GM06990 (cell line): Measurements from ENCODE around the gene ASPSCR1.
"Not testable (repeated sequence)": the region's sequence is repeated elsewhere in the genome, so short reads cannot be mapped to it uniquely, and the experiment has no call there.

Source experiments
- DNase-seq: peaks from one replicate; pipeline ENCODE4 v3.0.0-alpha.2; 2011; ENCODE audit not compliant: insufficient read length; ENCODE audit errors: extremely low read depth
- H3K27me3 ChIP-seq: replicated peaks from 2 replicates; pipeline ENCODE4 v1.6.0; 2011; ENCODE audit warnings: low read length; ENCODE audit not compliant: control insufficient read depth, insufficient read depth
- H3K36me3 ChIP-seq: 2 replicates; pipeline ENCODE4 v1.5.1; 2011; ENCODE audit warnings: low read length; ENCODE audit not compliant: control insufficient read depth, insufficient read depth
- H3K4me3 ChIP-seq: replicated peaks from 2 replicates; pipeline ENCODE4 v1.5.1; 2011; ENCODE audit warnings: low read depth, mild to moderate bottlenecking, control low read depth, low read length
- TF ChIP-seq, protein P1 (sequence below): IDR thresholded peaks from 2 replicates; pipeline ENCODE4 v1.5.1; 2011; ENCODE audit warnings: low read length, control low read depth, mild to moderate bottlenecking, inconsistent platforms; ENCODE audit not compliant: insufficient read depth, poor library complexity, severe bottlenecking

The ASPSCR1 gene

DNA sequence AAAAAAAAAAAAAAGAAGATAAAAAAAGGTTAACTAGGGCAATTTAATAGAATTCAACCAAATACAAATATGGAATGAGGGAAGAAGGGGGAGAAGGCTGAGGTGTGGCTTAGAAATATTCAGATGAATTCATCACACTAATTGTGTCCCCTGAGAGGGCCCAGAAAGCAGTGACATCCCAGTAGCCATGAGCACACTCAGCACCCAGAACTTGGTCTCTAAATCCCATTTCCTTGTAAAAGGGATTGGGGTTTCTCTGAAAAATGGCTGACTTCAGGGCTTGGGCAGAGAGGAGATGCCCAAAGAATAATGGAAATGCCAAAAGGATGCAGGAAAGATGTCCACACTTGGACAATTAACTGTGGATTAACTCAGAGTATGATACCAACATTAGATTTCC lies 4.0 kb upstream of the ASPSCR1 start:
- Histone ChIP-seq H3K4me3 (no peak overlapping the region), H3K36me3 (no peaks in the 10 kb centered on the region), H3K27me3 (no peaks in the 10 kb centered on the region)
- TF ChIP-seq, protein P1, sequence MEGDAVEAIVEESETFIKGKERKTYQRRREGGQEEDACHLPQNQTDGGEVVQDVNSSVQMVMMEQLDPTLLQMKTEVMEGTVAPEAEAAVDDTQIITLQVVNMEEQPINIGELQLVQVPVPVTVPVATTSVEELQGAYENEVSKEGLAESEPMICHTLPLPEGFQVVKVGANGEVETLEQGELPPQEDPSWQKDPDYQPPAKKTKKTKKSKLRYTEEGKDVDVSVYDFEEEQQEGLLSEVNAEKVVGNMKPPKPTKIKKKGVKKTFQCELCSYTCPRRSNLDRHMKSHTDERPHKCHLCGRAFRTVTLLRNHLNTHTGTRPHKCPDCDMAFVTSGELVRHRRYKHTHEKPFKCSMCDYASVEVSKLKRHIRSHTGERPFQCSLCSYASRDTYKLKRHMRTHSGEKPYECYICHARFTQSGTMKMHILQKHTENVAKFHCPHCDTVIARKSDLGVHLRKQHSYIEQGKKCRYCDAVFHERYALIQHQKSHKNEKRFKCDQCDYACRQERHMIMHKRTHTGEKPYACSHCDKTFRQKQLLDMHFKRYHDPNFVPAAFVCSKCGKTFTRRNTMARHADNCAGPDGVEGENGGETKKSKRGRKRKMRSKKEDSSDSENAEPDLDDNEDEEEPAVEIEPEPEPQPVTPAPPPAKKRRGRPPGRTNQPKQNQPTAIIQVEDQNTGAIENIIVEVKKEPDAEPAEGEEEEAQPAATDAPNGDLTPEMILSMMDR, result no peak
- no peak for DNase-seq

DNA sequence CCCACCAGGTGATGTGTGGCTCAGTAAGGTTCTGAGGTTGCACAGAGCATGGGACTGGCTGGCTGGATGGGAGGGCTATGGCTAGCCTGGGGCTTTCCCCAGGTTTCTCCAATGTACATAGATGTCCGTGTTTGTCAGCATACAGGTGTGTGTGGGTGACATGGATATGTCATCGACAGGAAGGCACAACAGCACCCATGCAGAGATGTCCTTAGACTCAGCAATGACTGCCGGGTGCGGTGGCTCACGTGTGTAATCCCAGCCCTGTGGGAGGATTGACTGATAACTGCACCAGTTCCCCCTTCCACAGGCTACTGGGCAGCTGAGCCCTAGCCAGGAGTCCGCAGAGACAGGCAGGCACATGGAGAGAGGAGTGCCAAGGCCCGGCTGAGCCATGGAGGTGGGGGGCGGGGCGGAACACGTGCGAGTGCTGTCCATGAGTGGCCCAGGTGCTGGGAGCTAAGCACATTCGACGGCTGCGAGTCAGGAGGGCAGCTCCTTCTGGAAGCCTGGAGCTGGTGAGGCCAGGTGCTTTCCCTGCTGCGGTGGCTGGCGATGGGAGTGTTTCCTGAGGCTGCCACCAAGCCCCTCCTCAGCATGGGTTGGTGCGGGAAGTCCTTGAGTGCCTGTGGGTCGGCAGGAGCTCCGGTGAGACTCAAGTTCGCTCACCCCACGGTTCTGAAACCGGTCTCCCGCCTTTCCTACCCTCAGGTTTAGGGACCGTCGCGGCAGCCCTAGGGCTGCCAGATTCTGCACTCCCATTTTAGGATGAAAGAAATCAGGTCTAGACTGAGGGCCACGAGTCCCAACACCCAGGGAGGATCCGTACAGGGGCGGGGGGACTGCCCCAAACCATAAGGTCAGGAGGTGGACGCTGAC lies 858 bp upstream of the ASPSCR1 start:
- peak; percentile 46 for DNase-seq
- TF ChIP-seq, protein P1, result no peak
- Histone ChIP-seq H3K4me3 (peak overlapping the region; percentile 85), H3K36me3 (no peaks in the 10 kb centered on the region; the same call in none of the 2 replicates), H3K27me3 (no peaks in the 10 kb centered on the region)

DNA sequence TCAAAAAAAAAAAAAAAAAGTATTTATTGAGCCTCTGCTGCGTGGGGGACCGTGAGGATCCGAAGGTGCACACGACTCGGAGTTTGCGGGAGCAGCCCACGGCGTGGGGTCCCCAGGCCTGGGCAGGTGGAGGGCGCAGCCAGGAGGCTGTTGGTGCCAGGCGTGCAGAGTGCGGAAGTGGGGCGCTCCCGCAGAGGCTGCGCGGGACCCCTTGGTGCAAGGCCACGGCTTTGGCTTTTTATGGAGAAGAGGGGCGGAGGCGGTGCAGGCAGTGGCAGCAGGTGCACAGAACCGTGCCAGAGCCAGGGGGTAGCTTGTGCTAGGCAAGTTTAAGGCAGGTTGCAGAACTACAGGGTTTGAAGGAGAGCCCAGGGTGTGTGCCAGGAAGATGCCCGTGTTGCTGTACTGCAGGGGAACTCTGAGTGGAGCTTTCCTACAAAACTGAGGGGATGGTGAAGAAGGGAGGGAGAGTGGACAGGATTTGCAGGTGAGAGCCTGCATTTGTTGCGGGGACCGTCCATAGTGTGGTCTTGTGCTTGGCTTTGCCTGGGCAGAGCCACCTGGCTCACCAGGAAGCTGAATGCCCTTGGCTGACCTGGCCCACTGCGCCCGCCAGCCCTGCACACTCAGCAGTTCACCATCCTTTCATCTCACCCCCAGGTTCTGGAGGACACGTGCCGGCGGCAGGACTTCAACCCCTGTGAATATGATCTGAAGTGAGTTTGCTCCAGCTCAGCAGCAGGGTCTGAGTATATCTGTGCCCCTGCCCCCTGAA lies 1.3 kb downstream of the ASPSCR1 start:
- Histone ChIP-seq H3K27me3 (no peaks in the 10 kb centered on the region), H3K36me3 (peaks cover 3% of the 10 kb centered on the region), H3K4me3 (peak overlapping the region; percentile 85)
- TF ChIP-seq, protein P1, result no peak
- DNase-seq, result no peak

DNA sequence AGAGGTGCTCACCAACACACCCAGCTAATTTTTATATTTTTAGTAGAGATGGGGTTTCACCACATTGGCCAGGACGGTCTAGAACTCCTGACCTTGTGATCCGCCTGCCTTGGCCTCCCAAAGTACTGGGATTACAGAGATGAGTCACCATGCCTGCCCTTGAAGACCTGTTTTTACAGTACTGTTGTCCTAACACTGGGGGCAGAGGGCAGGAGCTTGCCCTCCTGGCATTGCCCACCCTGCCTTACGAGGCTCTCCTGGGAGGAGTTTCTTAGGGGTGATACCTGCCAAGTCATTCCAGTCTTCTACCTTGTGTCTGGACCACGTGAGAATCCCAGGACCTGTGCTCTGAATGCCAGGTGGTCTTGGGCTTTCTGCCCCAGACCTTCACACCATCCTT lies 2.7 kb downstream of the ASPSCR1 start:
- TF ChIP-seq, protein P1, result no peak
- DNase-seq, result no peak

DNA sequence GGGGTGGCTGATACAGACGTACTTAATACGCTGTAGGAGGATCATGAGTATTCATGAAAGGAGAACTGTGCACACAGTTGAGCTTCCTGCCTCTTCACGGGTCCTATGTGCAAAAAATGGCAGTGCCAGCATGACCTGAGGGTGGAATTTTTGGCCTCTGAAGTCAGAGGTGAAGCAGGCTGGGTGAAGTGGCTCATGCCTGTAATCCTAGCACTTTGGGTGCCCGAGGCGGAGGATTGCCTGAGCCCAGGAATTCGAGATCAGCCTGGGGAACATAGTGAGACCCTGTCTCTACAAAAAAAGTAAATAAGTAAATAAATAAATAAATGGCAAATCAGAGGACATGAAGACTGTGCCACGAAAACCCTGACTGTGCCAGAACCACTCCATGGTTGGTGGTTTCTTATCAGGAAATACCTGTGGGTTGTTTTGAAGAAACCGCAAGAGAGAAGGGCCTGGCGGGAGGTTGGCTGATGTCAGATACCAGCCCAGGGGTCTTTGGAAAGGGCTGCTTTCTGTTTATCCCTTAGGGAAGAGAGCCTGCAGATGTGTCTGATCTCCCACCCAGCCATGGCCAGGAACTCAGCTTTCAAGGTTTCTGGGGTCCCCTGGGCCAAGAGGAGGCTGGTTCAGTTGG lies 3.4 kb downstream of the ASPSCR1 start:
- DNase-seq, result no peak
- no peaks in the 10 kb centered on the region for H3K27me3 ChIP-seq
- no peak overlapping the region for H3K4me3 ChIP-seq
- TF ChIP-seq, protein P1, result no peak
- peaks cover 12% of the 10 kb centered on the region for H3K36me3 ChIP-seq

More for the DNA sequence above, 2.7 kb downstream of the ASPSCR1 start:
- Histone ChIP-seq H3K27me3 (no peaks in the 10 kb centered on the region), H3K36me3 (peaks cover 7% of the 10 kb centered on the region), H3K4me3 (no peak overlapping the region)

DNA sequence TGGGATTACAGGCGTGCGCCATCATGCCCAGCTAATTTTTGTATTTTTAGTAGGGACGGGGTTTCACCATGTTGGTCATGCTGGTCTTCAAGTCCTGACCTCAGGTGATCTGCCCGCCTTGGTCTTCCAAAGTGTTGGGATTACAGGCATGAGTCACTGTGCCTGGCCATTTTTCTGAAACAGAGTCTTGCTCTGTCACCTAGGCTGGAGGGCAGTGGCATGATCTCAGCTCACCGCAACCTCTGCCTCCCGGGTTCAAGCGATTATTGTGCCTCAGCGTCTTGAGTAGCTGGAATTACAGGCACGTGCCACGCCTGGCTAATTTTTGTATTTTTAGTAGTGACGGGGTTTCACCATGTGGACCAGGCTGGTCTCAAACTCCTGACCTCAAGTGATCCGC lies 4.1 kb downstream of the ASPSCR1 start:
- peaks cover 12% of the 10 kb centered on the region for H3K36me3 ChIP-seq
- H3K4me3 ChIP-seq, DNase-seq, H3K27me3 ChIP-seq: not testable (repeated sequence)
